Neural cell (in vitro differentiated cells): ENCODE measurements around the gene DST. TPM values are rescaled to one million over a fixed set of nuclear protein-coding genes. Genes with fewer than 3 reads are reported as not detected.

Source experiments
- H2AFZ ChIP-seq: fragments of 200-600, 300-800 bp; sonication (generic), shearing (Covaris generic); 2 replicates; pipeline ENCODE4 v1.6.0; 2014; ENCODE audit warnings: low read depth, mild to moderate bottlenecking, antibody characterized with exemption, low read length, moderate library complexity
- H3F3A ChIP-seq: fragments of 200-600 bp; shearing (Covaris generic); 2 replicates; pipeline ENCODE4 v1.6.1; 2016; ENCODE audit warnings: mild to moderate bottlenecking, moderate library complexity, mixed read lengths, antibody characterized with exemption, low read length; ENCODE audit not compliant: insufficient read depth, poor library complexity, severe bottlenecking
- H3K27ac ChIP-seq: fragments of 200-600, 300-800 bp; sonication (generic), shearing (Covaris generic); 2 replicates; pipeline ENCODE4 v1.5.1; 2014; ENCODE audit warnings: mild to moderate bottlenecking, low read length, moderate library complexity
- H3K27me3 ChIP-seq: fragments of 300-800, 200-600 bp; sonication (generic), shearing (Covaris generic); 2 replicates; pipeline ENCODE4 v1.6.0; 2014; ENCODE audit warnings: mild to moderate bottlenecking, low read depth, low read length, moderate library complexity; ENCODE audit not compliant: insufficient read depth
- H3K36me3 ChIP-seq: fragments of 300-800, 200-600 bp; sonication (generic), shearing (Covaris generic); 2 replicates; pipeline ENCODE4 v1.5.1; 2014; ENCODE audit warnings: mild to moderate bottlenecking, antibody characterized with exemption, low read length, moderate library complexity; ENCODE audit not compliant: insufficient read depth
- H3K4me2 ChIP-seq: fragments of 300-800, 200-600 bp; sonication (generic), shearing (Covaris generic); 2 replicates; pipeline ENCODE4 v1.6.0; 2014; ENCODE audit warnings: mild to moderate bottlenecking, low read length
- H3K4me3 ChIP-seq: fragments of 300-800, 200-600 bp; sonication (generic), shearing (Covaris generic); 2 replicates; pipeline ENCODE4 v1.5.1; 2014; ENCODE audit warnings: mild to moderate bottlenecking, low read length, moderate library complexity
- H3K79me2 ChIP-seq: fragments of 200-600 bp; shearing (Covaris generic); replicated peaks from 2 replicates; pipeline ENCODE4 v1.6.0; 2014; ENCODE audit warnings: mild to moderate bottlenecking, low read length, moderate library complexity; ENCODE audit not compliant: insufficient read depth
- H3K9ac ChIP-seq: fragments of 300-800, 200-600 bp; sonication (generic), shearing (Covaris generic); 2 replicates; pipeline ENCODE4 v1.6.1; 2016; ENCODE audit warnings: mild to moderate bottlenecking, low read length, mixed read lengths
- H3K9me2 ChIP-seq: fragments of 200-600 bp; shearing (Covaris generic); 2 replicates; pipeline ENCODE4 v1.6.1; 2016; ENCODE audit warnings: mild to moderate bottlenecking, low read length, mixed read lengths; ENCODE audit not compliant: insufficient read depth
- H3K9me3 ChIP-seq: fragments of 200-600, 300-800 bp; sonication (generic), shearing (Covaris generic); 2 replicates; pipeline ENCODE4 v1.6.1; 2016; ENCODE audit warnings: mild to moderate bottlenecking, mixed run types, low read length, moderate library complexity, mixed read lengths
- H4K20me1 ChIP-seq: fragments of 200-600 bp; shearing (Covaris generic); 2 replicates; pipeline ENCODE4 v1.6.1; 2016; ENCODE audit warnings: mild to moderate bottlenecking, mixed run types; ENCODE audit not compliant: insufficient read depth
- CTCF ChIP-seq: fragments of 450-650 bp; IDR thresholded peaks from 2 replicates; pipeline ENCODE4 v1.5.1; 2014; ENCODE audit warnings: antibody characterized with exemption, mild to moderate bottlenecking, moderate library complexity; ENCODE audit not compliant: poor library complexity, severe bottlenecking
- EP300 ChIP-seq: fragments of 450-650 bp; conservative IDR thresholded peaks from 2 replicates; pipeline ENCODE4 v1.6.1; 2014; ENCODE audit warnings: antibody characterized with exemption, mild to moderate bottlenecking, moderate library complexity; ENCODE audit not compliant: poor library complexity, severe bottlenecking
- EZH2 ChIP-seq: fragments of 200-600, 300-800 bp; shearing (Covaris generic), sonication (generic); IDR thresholded peaks from 2 replicates; pipeline ENCODE4 v1.6.1; 2014; ENCODE audit warnings: antibody characterized with exemption, low read length, borderline replicate concordance, mild to moderate bottlenecking; ENCODE audit not compliant: insufficient read depth, poor library complexity, severe bottlenecking
- MXI1 ChIP-seq: fragments of 450-650 bp; conservative IDR thresholded peaks from 2 replicates; pipeline ENCODE4 v1.6.1; 2014; ENCODE audit warnings: antibody characterized with exemption, mild to moderate bottlenecking; ENCODE audit not compliant: poor library complexity, severe bottlenecking
- POLR2AphosphoS5 ChIP-seq: IDR thresholded peaks from 2 replicates; pipeline ENCODE4 v1.6.1; 2012
- RAD21 ChIP-seq: fragments of 450-650 bp; conservative IDR thresholded peaks from 2 replicates; pipeline ENCODE4 v1.6.1; 2014; ENCODE audit warnings: antibody characterized with exemption, mild to moderate bottlenecking, moderate library complexity
- SMC3 ChIP-seq: fragments of 450-650 bp; conservative IDR thresholded peaks from 2 replicates; pipeline ENCODE4 v1.6.1; 2014; ENCODE audit warnings: antibody characterized with exemption, mild to moderate bottlenecking, moderate library complexity; ENCODE audit not compliant: poor library complexity
- TAF1 ChIP-seq: IDR thresholded peaks from 2 replicates; pipeline ENCODE4 v1.6.1; 2012; ENCODE audit warnings: low read depth
- polyA plus RNA-seq: library from polyadenylated mRNA; depleted of rRNA; stranded (reverse); fragments of >200 nt; gene quantifications from 2 replicates; pipeline ENCODE4 v1.2.3, GENCODE V29; 2014
- TF ChIP-seq, protein P1 (sequence below): IDR thresholded peaks from 2 replicates; pipeline ENCODE4 v1.6.1; 2012; ENCODE audit warnings: borderline replicate concordance

Gene DST
- polyA plus RNA-seq, 1 donor from 2014 or later, result 118 TPM

GRCh38 chr6:56484669-56485068 lies 158.0 kb downstream of the DST start:
- no peak overlapping the region for H3K4me3 ChIP-seq
- no peak overlapping the region for H3K27ac ChIP-seq
- no peak for TF ChIP-seq RAD21
- TF ChIP-seq EZH2, result no peak
- TF ChIP-seq EP300, result no peak
- TF ChIP-seq, protein P1, sequence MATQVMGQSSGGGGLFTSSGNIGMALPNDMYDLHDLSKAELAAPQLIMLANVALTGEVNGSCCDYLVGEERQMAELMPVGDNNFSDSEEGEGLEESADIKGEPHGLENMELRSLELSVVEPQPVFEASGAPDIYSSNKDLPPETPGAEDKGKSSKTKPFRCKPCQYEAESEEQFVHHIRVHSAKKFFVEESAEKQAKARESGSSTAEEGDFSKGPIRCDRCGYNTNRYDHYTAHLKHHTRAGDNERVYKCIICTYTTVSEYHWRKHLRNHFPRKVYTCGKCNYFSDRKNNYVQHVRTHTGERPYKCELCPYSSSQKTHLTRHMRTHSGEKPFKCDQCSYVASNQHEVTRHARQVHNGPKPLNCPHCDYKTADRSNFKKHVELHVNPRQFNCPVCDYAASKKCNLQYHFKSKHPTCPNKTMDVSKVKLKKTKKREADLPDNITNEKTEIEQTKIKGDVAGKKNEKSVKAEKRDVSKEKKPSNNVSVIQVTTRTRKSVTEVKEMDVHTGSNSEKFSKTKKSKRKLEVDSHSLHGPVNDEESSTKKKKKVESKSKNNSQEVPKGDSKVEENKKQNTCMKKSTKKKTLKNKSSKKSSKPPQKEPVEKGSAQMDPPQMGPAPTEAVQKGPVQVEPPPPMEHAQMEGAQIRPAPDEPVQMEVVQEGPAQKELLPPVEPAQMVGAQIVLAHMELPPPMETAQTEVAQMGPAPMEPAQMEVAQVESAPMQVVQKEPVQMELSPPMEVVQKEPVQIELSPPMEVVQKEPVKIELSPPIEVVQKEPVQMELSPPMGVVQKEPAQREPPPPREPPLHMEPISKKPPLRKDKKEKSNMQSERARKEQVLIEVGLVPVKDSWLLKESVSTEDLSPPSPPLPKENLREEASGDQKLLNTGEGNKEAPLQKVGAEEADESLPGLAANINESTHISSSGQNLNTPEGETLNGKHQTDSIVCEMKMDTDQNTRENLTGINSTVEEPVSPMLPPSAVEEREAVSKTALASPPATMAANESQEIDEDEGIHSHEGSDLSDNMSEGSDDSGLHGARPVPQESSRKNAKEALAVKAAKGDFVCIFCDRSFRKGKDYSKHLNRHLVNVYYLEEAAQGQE, result no peak
- no peak for TF ChIP-seq TAF1
- no peak for TF ChIP-seq CTCF
- no peak for TF ChIP-seq POLR2AphosphoS5
- no peak for TF ChIP-seq MXI1
- no peak for TF ChIP-seq SMC3
- H3F3A ChIP-seq, result no peaks in the 10 kb centered on the region
- no peaks in the 10 kb centered on the region for H4K20me1 ChIP-seq
- no peaks in the 10 kb centered on the region for H3K79me2 ChIP-seq
- no peak overlapping the region for H3K9ac ChIP-seq
- H3K36me3 ChIP-seq, result peaks cover 7% of the 10 kb centered on the region
- H3K9me3 ChIP-seq, result no peaks in the 10 kb centered on the region
- H2AFZ ChIP-seq, result no peak overlapping the region
- no peaks in the 10 kb centered on the region for H3K27me3 ChIP-seq
- H3K9me2 ChIP-seq, result no peaks in the 10 kb centered on the region
- H3K4me2 ChIP-seq, result no peak overlapping the region

DNA sequence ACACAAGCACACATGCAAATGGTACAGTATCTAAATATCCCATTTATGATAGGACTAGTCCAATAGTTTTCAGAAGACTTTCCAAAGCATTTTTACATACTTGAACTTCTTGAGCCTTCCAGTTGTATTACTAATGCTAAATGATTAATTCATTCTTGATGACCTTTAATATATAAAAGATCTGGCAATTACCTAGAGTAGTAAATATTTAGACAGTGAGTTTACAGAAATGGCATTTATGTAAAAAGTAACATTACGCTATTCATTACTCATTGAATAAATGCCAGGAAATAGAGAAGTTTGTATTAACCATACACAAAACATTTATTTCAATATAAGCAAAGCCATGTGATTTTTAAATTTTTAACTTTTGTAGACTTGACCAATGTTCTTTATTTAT lies 158.8 kb downstream of the DST start:
- no peak overlapping the region for H3K27ac ChIP-seq
- H3K27me3 ChIP-seq, result no peaks in the 10 kb centered on the region
- no peak overlapping the region for H3K4me2 ChIP-seq
- H2AFZ ChIP-seq, result no peak overlapping the region
- H3K36me3 ChIP-seq, result peaks cover 11% of the 10 kb centered on the region
- no peak overlapping the region for H3K4me3 ChIP-seq
- TF ChIP-seq RAD21 (no peak), EP300 (no peak), CTCF (no peak), SMC3 (no peak), EZH2 (no peak), POLR2AphosphoS5 (no peak), TAF1 (no peak)
- TF ChIP-seq, protein P1, result no peak
- no peaks in the 10 kb centered on the region for H3K9me2 ChIP-seq
- no peaks in the 10 kb centered on the region for H3K79me2 ChIP-seq
- no peaks in the 10 kb centered on the region for H3F3A ChIP-seq
- no peaks in the 10 kb centered on the region for H3K9me3 ChIP-seq
- no peak overlapping the region for H3K9ac ChIP-seq
- no peaks in the 10 kb centered on the region for H4K20me1 ChIP-seq
